Mesendoderm (in vitro differentiated cells): ENCODE results near the gene UGT1A5.

Experiments
- DNase-seq: peaks from one replicate; pipeline ENCODE4 v3.0.0; 2013
- H2AK5ac ChIP-seq: 2 replicates; pipeline ENCODE4 v1.6.1; 2013; ENCODE audit warnings: low read length, inconsistent platforms
- H2BK120ac ChIP-seq: 2 replicates; pipeline ENCODE4 v1.6.1; 2013; ENCODE audit warnings: low read depth, mild to moderate bottlenecking, low read length, moderate library complexity, mixed read lengths
- H2BK15ac ChIP-seq: replicated peaks from 2 replicates; pipeline ENCODE4 v1.6.1; 2013; ENCODE audit warnings: low read depth, mild to moderate bottlenecking, moderate library complexity
- H2BK5ac ChIP-seq: 2 replicates; pipeline ENCODE4 v1.6.1; 2013; ENCODE audit warnings: low read length, inconsistent platforms
- H3K18ac ChIP-seq: 2 replicates; pipeline ENCODE4 v1.6.1; 2013; ENCODE audit warnings: mild to moderate bottlenecking, low read length, mixed read lengths
- H3K23ac ChIP-seq: one replicate; pipeline ENCODE4 v1.6.1; 2013; ENCODE audit warnings: low read length
- H3K27ac ChIP-seq: 2 replicates; pipeline ENCODE4 v1.5.1; 2013; ENCODE audit warnings: low read depth, mild to moderate bottlenecking, inconsistent platforms, low read length, moderate library complexity
- H3K27me3 ChIP-seq: 2 replicates; pipeline ENCODE4 v1.6.1; 2013; ENCODE audit warnings: low read length, control low read depth, mild to moderate bottlenecking, inconsistent platforms; ENCODE audit not compliant: insufficient read depth, poor library complexity
- H3K36me3 ChIP-seq: 2 replicates; pipeline ENCODE4 v1.6.1; 2013; ENCODE audit warnings: low read length, inconsistent platforms; ENCODE audit not compliant: control insufficient read depth, insufficient read depth
- H3K4ac ChIP-seq: one replicate; pipeline ENCODE4 v1.6.1; 2013; ENCODE audit warnings: low read depth, mild to moderate bottlenecking, low read length, moderate library complexity
- H3K4me1 ChIP-seq: 2 replicates; pipeline ENCODE4 v1.6.1; 2013; ENCODE audit warnings: low read depth, low read length, inconsistent platforms; ENCODE audit not compliant: control insufficient read depth
- H3K4me2 ChIP-seq: 2 replicates; pipeline ENCODE4 v1.6.1; 2013; ENCODE audit warnings: low read length
- H3K4me3 ChIP-seq: 2 replicates; pipeline ENCODE4 v1.5.1; 2013; ENCODE audit warnings: mild to moderate bottlenecking, low read length
- H3K56ac ChIP-seq: one replicate; pipeline ENCODE4 v1.6.1; 2013; ENCODE audit warnings: low read length
- H3K79me1 ChIP-seq: 2 replicates; pipeline ENCODE4 v1.6.1; 2013; ENCODE audit warnings: low read length, inconsistent platforms
- H3K79me2 ChIP-seq: 2 replicates; pipeline ENCODE4 v1.6.1; 2013; ENCODE audit warnings: mild to moderate bottlenecking, low read length; ENCODE audit not compliant: control insufficient read depth, insufficient read depth
- H3K9ac ChIP-seq: 2 replicates; pipeline ENCODE4 v1.6.1; 2013; ENCODE audit warnings: low read length, inconsistent platforms
- H4K5ac ChIP-seq: one replicate; pipeline ENCODE4 v1.6.1; 2013; ENCODE audit warnings: low read length
- H4K8ac ChIP-seq: one replicate; pipeline ENCODE4 v1.6.1; 2013; ENCODE audit warnings: low read depth, mild to moderate bottlenecking, control low read depth, low read length, moderate library complexity
- WGBS: extraction: QIAGEN DNeasy Blood & Tissue Kit; methylation state at CpG from one replicate; pipeline ENCODE4 v1.1.7; 2013; ENCODE audit warnings: low lambda C conversion rate, missing lambda C conversion rate; ENCODE audit not compliant: insufficient coverage; ENCODE audit errors: extremely low coverage; 5-methylcytosine and 5-hydroxymethylcytosine counted together

Gene UGT1A5

DNA sequence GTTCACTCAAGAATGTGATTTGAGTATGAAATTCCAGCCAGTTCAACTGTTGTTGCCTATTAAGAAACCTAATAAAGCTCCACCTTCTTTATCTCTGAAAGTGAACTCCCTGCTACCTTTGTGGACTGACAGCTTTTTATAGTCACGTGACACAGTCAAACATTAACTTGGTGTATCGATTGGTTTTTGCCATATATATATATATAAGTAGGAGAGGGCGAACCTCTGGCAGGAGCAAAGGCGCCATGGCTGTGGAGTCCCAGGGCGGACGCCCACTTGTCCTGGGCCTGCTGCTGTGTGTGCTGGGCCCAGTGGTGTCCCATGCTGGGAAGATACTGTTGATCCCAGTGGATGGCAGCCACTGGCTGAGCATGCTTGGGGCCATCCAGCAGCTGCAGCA lies 47.3 kb downstream of the UGT1A5 start, which contains the start of gene UGT1A1:
UGT1A1 (plus strand) TSS at position 228 of the 400 bp plus-strand sequence; CDS start at position 246, 18 bp downstream.
- no peak for DNase-seq
- no peak within 1 kb of the TSS for H2BK5ac ChIP-seq
- no peak within 1 kb of the TSS for H3K4ac ChIP-seq
- H3K56ac ChIP-seq = no peak within 1 kb of the TSS
- H3K4me2 ChIP-seq = no peak within 1 kb of the TSS
- H4K8ac ChIP-seq = no peak within 1 kb of the TSS
- no peak within 1 kb of the TSS for H2AK5ac ChIP-seq
- H3K18ac ChIP-seq = no peak within 1 kb of the TSS
- no CpG with 5 or more reads among the region's 6 CpGs for WGBS
- H3K23ac ChIP-seq = no peak within 1 kb of the TSS
- H2BK120ac ChIP-seq = no peak within 1 kb of the TSS
- no peaks in the 10 kb centered on the region for H3K79me2 ChIP-seq
- no peak within 1 kb of the TSS for H3K27ac ChIP-seq
- H4K5ac ChIP-seq = no peak within 1 kb of the TSS
- H3K36me3 ChIP-seq = no peaks in the 10 kb centered on the region
- no peaks in the 10 kb centered on the region for H3K4me1 ChIP-seq
- no peak within 1 kb of the TSS for H2BK15ac ChIP-seq
- no peaks in the 10 kb centered on the region for H3K79me1 ChIP-seq
- no peak within 1 kb of the TSS for H3K4me3 ChIP-seq
- H3K27me3 ChIP-seq = no peaks in the 10 kb centered on the region
- H3K9ac ChIP-seq = no peak within 1 kb of the TSS

DNA sequence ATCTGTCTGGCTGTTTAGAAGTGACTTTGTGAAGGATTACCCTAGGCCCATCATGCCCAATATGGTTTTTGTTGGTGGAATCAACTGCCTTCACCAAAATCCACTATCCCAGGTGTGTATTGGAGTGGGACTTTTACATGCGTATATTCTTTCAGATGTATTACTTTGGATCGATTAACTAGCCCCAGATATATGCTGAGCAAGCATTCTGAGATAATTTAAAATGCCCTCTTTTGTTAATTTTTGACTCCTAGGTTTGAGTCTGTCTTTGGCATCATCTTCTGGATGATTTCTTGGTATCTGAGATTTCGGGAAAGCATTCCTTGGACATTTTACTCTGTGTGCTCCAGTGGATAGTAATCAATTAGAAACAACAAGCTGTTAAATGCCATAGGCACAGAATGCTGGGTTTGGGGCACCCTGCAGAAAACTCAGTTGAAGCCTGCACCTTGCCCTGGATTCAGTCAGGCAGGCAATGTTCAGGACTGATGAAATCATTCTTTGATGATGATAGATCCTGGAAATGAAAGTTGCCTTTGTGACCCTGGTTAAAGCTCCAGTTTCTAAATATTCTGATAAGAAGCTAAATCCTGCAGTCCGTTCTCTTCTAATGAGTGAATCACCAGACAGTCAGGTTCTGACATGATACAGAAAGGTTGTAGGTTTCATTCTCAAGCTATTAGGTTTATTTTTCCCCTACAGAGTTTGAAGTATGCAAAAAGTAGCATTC lies 48.5 kb downstream of the UGT1A5 start:
- H3K56ac ChIP-seq = no peak overlapping the region
- no peak overlapping the region for H3K9ac ChIP-seq
- no peaks in the 10 kb centered on the region for H3K79me1 ChIP-seq
- no CpG with 5 or more reads among the region's 4 CpGs for WGBS
- H2BK5ac ChIP-seq = no peak overlapping the region
- no peak overlapping the region for H3K4me2 ChIP-seq
- H3K18ac ChIP-seq = no peak overlapping the region
- no peaks in the 10 kb centered on the region for H3K4me1 ChIP-seq
- no peaks in the 10 kb centered on the region for H3K36me3 ChIP-seq
- no peak overlapping the region for H2AK5ac ChIP-seq
- DNase-seq = no peak
- no peaks in the 10 kb centered on the region for H3K27me3 ChIP-seq
- H3K27ac ChIP-seq = no peak overlapping the region
- no peak overlapping the region for H3K4me3 ChIP-seq
- H3K23ac ChIP-seq = no peak overlapping the region
- no peak overlapping the region for H3K4ac ChIP-seq
- no peak overlapping the region for H2BK120ac ChIP-seq
- H4K5ac ChIP-seq = no peak overlapping the region
- H4K8ac ChIP-seq = no peak overlapping the region
- H3K79me2 ChIP-seq = no peaks in the 10 kb centered on the region
- no peak overlapping the region for H2BK15ac ChIP-seq

DNA sequence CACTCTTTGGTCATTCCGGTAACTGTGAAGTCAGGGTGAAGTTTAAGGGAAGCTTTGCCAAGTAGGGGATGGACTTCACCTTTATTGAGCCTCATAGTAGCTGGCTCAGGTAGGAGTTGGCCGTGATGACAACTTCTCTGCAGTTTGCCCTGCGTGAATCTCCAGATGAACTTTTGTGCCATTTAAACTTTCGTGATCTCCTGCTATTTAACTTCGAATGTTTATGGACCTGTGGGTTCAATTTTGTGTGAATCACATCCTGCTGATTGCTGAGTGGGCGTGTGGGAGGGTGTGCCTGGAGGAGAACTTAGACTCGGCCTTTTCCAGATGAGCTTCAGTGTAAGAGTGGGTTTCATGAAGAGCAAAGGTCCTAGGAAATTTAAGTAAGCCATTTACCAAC lies 51.6 kb downstream of the UGT1A5 start:
- DNase-seq = no peak
- Histone ChIP-seq H3K36me3 (no peaks in the 10 kb centered on the region), H3K9ac (no peak overlapping the region), H3K4me1 (no peaks in the 10 kb centered on the region), H3K4me3 (no peak overlapping the region), H4K5ac (no peak overlapping the region), H3K4ac (no peak overlapping the region), H3K23ac (no peak overlapping the region), H3K27me3 (no peaks in the 10 kb centered on the region), H2AK5ac (no peak overlapping the region), H2BK120ac (no peak overlapping the region), H3K27ac (no peak overlapping the region), H4K8ac (no peak overlapping the region), H3K56ac (no peak overlapping the region), H2BK15ac (no peak overlapping the region), H3K79me2 (no peaks in the 10 kb centered on the region), H3K18ac (no peak overlapping the region), H2BK5ac (no peak overlapping the region), H3K4me2 (no peak overlapping the region), H3K79me1 (no peaks in the 10 kb centered on the region)
- WGBS = no CpG with 5 or more reads among the region's 7 CpGs

DNA sequence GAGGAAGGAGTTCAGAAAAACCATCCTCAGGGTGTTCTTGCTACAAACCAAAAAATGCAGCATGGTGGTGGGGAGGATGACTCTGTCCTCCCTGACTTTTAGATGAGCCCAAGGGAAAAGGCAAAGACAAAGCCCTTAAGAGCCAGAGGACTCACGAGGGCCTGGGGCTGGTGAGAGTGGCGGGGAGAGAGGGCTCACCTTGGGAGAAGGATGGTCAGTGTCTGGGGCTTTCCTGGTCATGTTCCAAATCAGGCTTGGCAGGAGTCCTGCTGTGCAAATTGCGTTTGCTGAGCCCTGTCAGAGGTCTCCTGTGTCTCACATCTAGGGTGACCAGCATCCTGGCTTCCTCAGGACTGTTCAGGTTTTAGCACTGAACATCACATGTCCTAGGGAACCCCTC lies 52.1 kb downstream of the UGT1A5 start:
- H3K27me3 ChIP-seq = no peaks in the 10 kb centered on the region
- no peak overlapping the region for H4K8ac ChIP-seq
- no peaks in the 10 kb centered on the region for H3K79me2 ChIP-seq
- H3K23ac ChIP-seq = no peak overlapping the region
- no CpG with 5 or more reads among the region's 3 CpGs for WGBS
- no peak overlapping the region for H3K4me3 ChIP-seq
- H3K4ac ChIP-seq = no peak overlapping the region
- no peak overlapping the region for H4K5ac ChIP-seq
- H3K56ac ChIP-seq = no peak overlapping the region
- H3K4me2 ChIP-seq = no peak overlapping the region
- H3K36me3 ChIP-seq = no peaks in the 10 kb centered on the region
- H2BK120ac ChIP-seq = no peak overlapping the region
- H3K18ac ChIP-seq = no peak overlapping the region
- H3K79me1 ChIP-seq = no peaks in the 10 kb centered on the region
- DNase-seq = no peak
- H2AK5ac ChIP-seq = no peak overlapping the region
- H3K9ac ChIP-seq = no peak overlapping the region
- H2BK5ac ChIP-seq = no peak overlapping the region
- H3K4me1 ChIP-seq = no peaks in the 10 kb centered on the region
- no peak overlapping the region for H2BK15ac ChIP-seq
- H3K27ac ChIP-seq = no peak overlapping the region

DNA sequence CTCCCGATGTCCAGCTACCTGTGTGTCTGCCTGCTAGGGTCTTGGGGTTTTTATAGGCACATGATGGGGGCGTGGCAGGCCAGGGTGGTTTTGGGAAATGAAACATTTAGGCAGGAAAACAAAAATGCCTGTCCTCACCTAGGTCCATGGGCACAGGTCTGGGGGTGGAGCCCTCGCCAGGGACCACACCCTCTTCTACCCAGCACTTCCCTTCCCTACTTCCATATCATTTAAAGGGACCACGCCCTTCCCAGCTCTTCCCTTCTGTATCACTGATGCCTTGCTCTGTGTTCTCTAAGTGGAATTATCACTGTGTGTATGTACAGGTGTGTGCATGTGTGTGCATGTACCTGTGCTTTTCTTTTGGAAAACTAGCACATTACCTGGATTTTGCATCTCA lies 53.7 kb downstream of the UGT1A5 start:
- Histone ChIP-seq H3K23ac (no peak overlapping the region), H3K4ac (no peak overlapping the region), H2AK5ac (no peak overlapping the region), H3K4me1 (no peaks in the 10 kb centered on the region), H3K18ac (no peak overlapping the region), H2BK5ac (no peak overlapping the region), H4K5ac (no peak overlapping the region), H3K79me1 (no peaks in the 10 kb centered on the region), H3K36me3 (no peaks in the 10 kb centered on the region), H2BK120ac (no peak overlapping the region), H3K27me3 (no peaks in the 10 kb centered on the region), H4K8ac (no peak overlapping the region), H3K79me2 (no peaks in the 10 kb centered on the region), H3K9ac (no peak overlapping the region), H2BK15ac (no peak overlapping the region), H3K27ac (no peak overlapping the region), H3K56ac (no peak overlapping the region), H3K4me2 (no peak overlapping the region), H3K4me3 (no peak overlapping the region)
- no CpG with 5 or more reads among the region's 4 CpGs for WGBS
- no peak for DNase-seq

DNA sequence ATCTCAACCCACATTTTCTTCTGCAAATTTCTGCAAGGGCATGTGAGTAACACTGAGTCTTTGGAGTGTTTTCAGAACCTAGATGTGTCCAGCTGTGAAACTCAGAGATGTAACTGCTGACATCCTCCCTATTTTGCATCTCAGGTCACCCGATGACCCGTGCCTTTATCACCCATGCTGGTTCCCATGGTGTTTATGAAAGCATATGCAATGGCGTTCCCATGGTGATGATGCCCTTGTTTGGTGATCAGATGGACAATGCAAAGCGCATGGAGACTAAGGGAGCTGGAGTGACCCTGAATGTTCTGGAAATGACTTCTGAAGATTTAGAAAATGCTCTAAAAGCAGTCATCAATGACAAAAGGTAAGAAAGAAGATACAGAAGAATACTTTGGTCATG lies 55.4 kb downstream of the UGT1A5 start:
- H2BK5ac ChIP-seq = no peak overlapping the region
- H2BK120ac ChIP-seq = no peak overlapping the region
- H3K56ac ChIP-seq = no peak overlapping the region
- H3K4ac ChIP-seq = no peak overlapping the region
- no peak overlapping the region for H3K23ac ChIP-seq
- no peak overlapping the region for H4K8ac ChIP-seq
- no peak overlapping the region for H2BK15ac ChIP-seq
- H2AK5ac ChIP-seq = no peak overlapping the region
- no peak overlapping the region for H3K4me2 ChIP-seq
- no peak overlapping the region for H3K4me3 ChIP-seq
- no peak overlapping the region for H3K27ac ChIP-seq
- no peaks in the 10 kb centered on the region for H3K36me3 ChIP-seq
- H3K4me1 ChIP-seq = no peaks in the 10 kb centered on the region
- no peaks in the 10 kb centered on the region for H3K79me2 ChIP-seq
- WGBS = no CpG with 5 or more reads among the region's 4 CpGs
- H3K18ac ChIP-seq = no peak overlapping the region
- peak; percentile 2 for DNase-seq
- H4K5ac ChIP-seq = no peak overlapping the region
- H3K9ac ChIP-seq = no peak overlapping the region
- H3K27me3 ChIP-seq = no peaks in the 10 kb centered on the region
- H3K79me1 ChIP-seq = no peaks in the 10 kb centered on the region
